Prostate gland (tissue), 2 donors: Measurements from ENCODE around the gene USP34. TPM values are rescaled to one million over a fixed set of nuclear protein-coding genes. Genes with fewer than 3 reads are reported as not detected.

Source experiments
- DNase-seq: peaks from one replicate; pipeline ENCODE4 v3.0.0-alpha.2; 2019; ENCODE audit warnings: low spot score
- H3K27ac ChIP-seq, 2 donors: fragments of 200-600 bp; sonication (generic); 2 replicates each; pipeline ENCODE4 v1.5.1; 2017 to 2019
- H3K27me3 ChIP-seq: fragments of 200-600 bp; sonication (generic); replicated peaks from 2 replicates; pipeline ENCODE4 v1.5.1; 2019; ENCODE audit not compliant: insufficient read depth
- H3K36me3 ChIP-seq, 2 donors: fragments of 200-600 bp; sonication (generic); 1 replicate in 1 of 2; 2 replicates in 1 of 2; pipeline versions ENCODE4 v1.5.1 to v1.8.1; 2017 to 2019
- H3K4me1 ChIP-seq: fragments of 200-600 bp; sonication (generic); replicated peaks from 2 replicates; pipeline ENCODE4 v1.5.1; 2019
- H3K4me3 ChIP-seq, 2 donors: fragments of 200-600 bp; sonication (generic); 2 replicates each; pipeline ENCODE4 v1.5.1; 2017 to 2019
- H3K9me3 ChIP-seq: fragments of 200-600 bp; sonication (generic); 2 replicates; pipeline ENCODE4 v1.5.1; 2017
- POLR2A ChIP-seq: fragments of 450-650 bp; IDR thresholded peaks from one replicate; pipeline ENCODE4 v1.6.1; 2016; ENCODE audit warnings: antibody characterized with exemption, mild to moderate bottlenecking
- POLR2AphosphoS5 ChIP-seq: sonication (generic); formaldehyde crosslinking; IDR thresholded peaks from one replicate; pipeline ENCODE4 v1.6.1; 2017; ENCODE audit warnings: antibody characterized with exemption
- WGBS: methylation state at CpG from one replicate; pipeline ENCODE4 v1.1.5; 2018; 5-methylcytosine and 5-hydroxymethylcytosine counted together
- intact Hi-C: fragments of 100-400 bp; cut with DNase I; formaldehyde crosslinking; loops from one replicate; pipeline ENCODE4 v1.14.2; 2022
- total RNA-seq, 2 donors: library from RNA; depleted of rRNA; stranded (reverse); fragments of >200 nt; gene quantifications; one replicate each; pipeline ENCODE4 v1.1.0, GENCODE V29; 2016
- TF ChIP-seq, protein P1 (sequence below), 4 experiments: fragments of 200-600 bp in 2 of 4; fragments of 450-650 bp in 2 of 4; sonication (generic) in 2 of 4; IDR thresholded peaks; 1 replicate in 3 of 4; 2 replicates in 1 of 4; pipeline ENCODE4 v1.5.1; 2016 to 2019; ENCODE audit warnings: antibody characterized with exemption in 4 of 4, mild to moderate bottlenecking in 2 of 4, moderate library complexity in 2 of 4

The USP34 gene
- total RNA-seq, 2 donors from 2014 or later: 94.1 to 206 TPM

DNA sequence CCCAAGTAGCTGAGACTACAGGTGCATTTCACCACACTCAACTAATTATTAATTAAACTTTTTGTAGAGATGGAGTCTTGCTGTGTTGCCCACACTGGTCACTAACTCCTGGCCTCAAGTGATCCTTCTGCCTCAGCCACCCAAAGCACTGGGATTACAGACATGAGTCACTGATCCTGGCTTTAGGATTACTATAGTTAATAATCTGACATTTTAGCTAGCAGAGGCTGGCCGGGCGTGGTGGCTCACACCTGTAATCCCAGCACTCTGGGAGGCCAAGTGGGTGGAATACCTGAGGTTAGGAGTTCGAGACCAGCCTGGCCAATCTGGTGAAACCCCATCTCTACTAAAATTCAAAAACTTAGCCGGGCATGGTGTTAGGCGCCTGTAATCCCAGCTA, 39.5 kb downstream of the USP34 start:
- no peaks in the 10 kb centered on the region for H3K27me3 ChIP-seq
- intact Hi-C loops: no loop called here
- no peak overlapping the region for H3K27ac ChIP-seq
- H3K4me1 ChIP-seq: peaks cover 5% of the 10 kb centered on the region
- H3K36me3 ChIP-seq: no peaks in the 10 kb centered on the region
- H3K9me3 ChIP-seq: no peaks in the 10 kb centered on the region
- DNase-seq: no peak
- TF ChIP-seq POLR2A (no peak), POLR2AphosphoS5 (no peak)
- TF ChIP-seq, protein P1, sequence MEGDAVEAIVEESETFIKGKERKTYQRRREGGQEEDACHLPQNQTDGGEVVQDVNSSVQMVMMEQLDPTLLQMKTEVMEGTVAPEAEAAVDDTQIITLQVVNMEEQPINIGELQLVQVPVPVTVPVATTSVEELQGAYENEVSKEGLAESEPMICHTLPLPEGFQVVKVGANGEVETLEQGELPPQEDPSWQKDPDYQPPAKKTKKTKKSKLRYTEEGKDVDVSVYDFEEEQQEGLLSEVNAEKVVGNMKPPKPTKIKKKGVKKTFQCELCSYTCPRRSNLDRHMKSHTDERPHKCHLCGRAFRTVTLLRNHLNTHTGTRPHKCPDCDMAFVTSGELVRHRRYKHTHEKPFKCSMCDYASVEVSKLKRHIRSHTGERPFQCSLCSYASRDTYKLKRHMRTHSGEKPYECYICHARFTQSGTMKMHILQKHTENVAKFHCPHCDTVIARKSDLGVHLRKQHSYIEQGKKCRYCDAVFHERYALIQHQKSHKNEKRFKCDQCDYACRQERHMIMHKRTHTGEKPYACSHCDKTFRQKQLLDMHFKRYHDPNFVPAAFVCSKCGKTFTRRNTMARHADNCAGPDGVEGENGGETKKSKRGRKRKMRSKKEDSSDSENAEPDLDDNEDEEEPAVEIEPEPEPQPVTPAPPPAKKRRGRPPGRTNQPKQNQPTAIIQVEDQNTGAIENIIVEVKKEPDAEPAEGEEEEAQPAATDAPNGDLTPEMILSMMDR (IDR thresholded peaks at IDR 0.05): no peak
- no peak overlapping the region for H3K4me3 ChIP-seq
- WGBS: 96% methylated on average over 5 of the region's 5 CpGs

DNA sequence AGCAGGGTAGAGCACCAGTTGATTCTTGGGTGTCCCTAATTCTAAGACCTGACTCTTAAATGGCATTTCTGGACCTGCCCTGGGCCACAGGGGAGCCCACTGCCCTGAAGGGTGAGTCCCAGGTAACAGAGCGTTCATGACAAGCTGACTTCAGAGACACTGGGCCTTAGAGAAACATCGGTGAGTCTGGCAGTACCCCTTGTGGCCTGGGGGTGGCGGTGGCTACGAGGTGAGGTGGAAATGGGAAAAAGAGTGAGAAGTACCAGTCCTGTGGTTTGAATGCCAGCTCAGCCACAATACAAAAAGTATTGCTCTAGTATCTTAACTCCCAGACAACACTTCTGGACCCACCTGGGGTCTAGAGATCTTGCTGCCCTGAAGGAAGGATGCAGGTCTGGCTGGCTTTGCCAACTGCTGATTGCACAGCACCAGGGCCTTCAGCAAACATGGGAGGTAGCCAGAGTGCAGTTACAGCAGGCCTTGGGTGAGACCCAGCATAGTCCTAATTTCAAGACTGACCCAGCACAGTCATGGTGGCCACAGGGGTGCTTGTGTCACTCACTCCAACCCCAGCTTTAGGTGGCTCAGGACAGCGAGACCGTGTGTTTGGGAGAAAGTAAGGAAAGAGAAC, 44.5 kb downstream of the USP34 start:
- TF ChIP-seq POLR2A: no peak
- TF ChIP-seq POLR2AphosphoS5: no peak
- TF ChIP-seq, protein P1 (IDR thresholded peaks at IDR 0.05): peak in 2 of 4 experiments; percentile 15 to 25
- H3K9me3 ChIP-seq: no peaks in the 10 kb centered on the region
- no peak for DNase-seq
- intact Hi-C loops: no loop called here
- 71% methylated on average over 6 of the region's 6 CpGs for WGBS
- H3K4me3 ChIP-seq: no peak overlapping the region
- no peaks in the 10 kb centered on the region for H3K27me3 ChIP-seq
- no peaks in the 10 kb centered on the region for H3K36me3 ChIP-seq
- peaks cover 7% of the 10 kb centered on the region for H3K4me1 ChIP-seq
- no peak overlapping the region for H3K27ac ChIP-seq

DNA sequence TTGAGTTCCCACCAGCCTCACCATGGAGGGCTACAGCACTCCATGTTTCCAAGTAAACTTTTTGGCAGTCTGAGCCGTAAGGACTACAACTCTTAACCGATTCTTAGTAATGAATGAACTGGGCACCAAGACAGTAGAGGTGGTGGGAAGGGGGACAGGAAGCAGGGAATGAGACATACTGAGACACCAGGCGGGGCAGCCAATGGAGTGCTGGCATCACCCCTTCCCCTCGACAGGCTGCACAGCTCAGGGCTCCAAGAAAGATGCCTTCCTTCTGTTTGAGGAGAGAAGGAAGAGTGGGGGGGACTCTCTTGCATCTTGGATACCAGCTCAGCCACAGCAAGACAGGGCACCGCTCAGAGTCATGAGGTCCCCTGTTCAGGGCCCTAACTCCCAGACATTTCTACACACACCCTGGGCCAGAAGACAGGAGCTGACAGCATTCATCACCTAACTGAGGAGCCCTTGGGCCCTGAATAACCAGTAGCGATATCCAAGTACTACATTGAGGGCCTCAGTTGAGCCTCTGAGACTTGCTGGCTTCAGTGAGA, 45.2 kb downstream of the USP34 start:
- intact Hi-C loops: no loop called here
- Histone ChIP-seq H3K36me3 (no peaks in the 10 kb centered on the region), H3K27ac (peak overlapping the region in 1 of 2 donors; percentile 64), H3K4me3 (no peak overlapping the region), H3K9me3 (no peaks in the 10 kb centered on the region), H3K4me1 (peaks cover 7% of the 10 kb centered on the region), H3K27me3 (no peaks in the 10 kb centered on the region)
- WGBS: 91% methylated on average over 6 of the region's 6 CpGs
- no peak for DNase-seq
- TF ChIP-seq POLR2AphosphoS5 (no peak), POLR2A (no peak)
- TF ChIP-seq, protein P1 (IDR thresholded peaks at IDR 0.05): no peak

DNA sequence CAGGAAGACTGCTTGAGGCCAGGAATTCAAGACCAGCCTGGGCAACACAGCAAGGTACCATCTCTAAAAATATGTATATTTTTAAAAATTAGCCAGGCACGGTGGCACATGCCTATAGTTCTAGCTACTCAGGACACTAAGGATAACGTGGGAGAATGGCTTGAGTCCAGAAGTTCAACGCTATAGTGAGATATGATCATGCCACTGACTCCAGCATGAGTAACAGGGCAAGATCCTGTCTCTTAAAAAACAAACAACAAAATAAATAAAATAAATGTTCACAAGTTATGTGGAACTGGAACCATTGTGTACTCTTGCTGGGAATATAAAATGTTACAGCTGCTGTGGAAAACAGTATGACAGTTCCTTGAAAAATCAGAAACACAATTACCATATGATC, 47.2 kb downstream of the USP34 start:
- Histone ChIP-seq H3K36me3 (no peaks in the 10 kb centered on the region), H3K9me3 (no peaks in the 10 kb centered on the region), H3K4me3 (no peak overlapping the region), H3K27ac (peak overlapping the region; percentile 9 to 64), H3K4me1 (peaks cover 7% of the 10 kb centered on the region), H3K27me3 (no peaks in the 10 kb centered on the region)
- DNase-seq: no peak
- WGBS: 29% methylated on average over 3 of the region's 3 CpGs
- intact Hi-C loops: no loop called here
- TF ChIP-seq, protein P1 (IDR thresholded peaks at IDR 0.05): no peak
- TF ChIP-seq POLR2AphosphoS5: peak; percentile 52

DNA sequence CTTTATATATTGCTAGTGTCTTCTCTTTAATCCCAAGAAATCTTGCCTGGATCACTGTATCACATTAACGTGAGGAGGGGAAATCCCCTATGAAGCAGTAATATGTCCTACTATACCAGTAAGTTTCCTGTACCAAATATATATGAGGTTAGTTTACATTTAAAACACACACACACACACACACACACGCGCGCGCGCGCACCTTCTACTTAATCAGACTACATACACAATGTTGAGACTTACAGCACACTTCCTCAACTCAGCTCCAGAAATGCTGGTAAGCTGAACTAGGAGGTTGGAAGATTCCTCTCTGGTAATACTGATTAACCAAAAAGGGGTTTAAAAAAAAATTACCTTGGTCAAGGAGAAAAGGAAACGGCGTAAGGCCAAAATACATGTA, 49.3 kb downstream of the USP34 start:
- intact Hi-C loops: no loop called here
- Histone ChIP-seq H3K27ac (peak overlapping the region; percentile 24 to 55), H3K4me3 (no peak overlapping the region), H3K4me1 (peaks cover 4% of the 10 kb centered on the region), H3K9me3 (no peaks in the 10 kb centered on the region), H3K36me3 (no peaks in the 10 kb centered on the region), H3K27me3 (no peaks in the 10 kb centered on the region)
- 89% methylated on average over 9 of the region's 9 CpGs for WGBS
- no peak for TF ChIP-seq POLR2A
- TF ChIP-seq, protein P1 (IDR thresholded peaks at IDR 0.05): no peak
- TF ChIP-seq POLR2AphosphoS5: no peak
- no peak for DNase-seq
